Measurements from ENCODE around the gene ABCA13.

DNA sequence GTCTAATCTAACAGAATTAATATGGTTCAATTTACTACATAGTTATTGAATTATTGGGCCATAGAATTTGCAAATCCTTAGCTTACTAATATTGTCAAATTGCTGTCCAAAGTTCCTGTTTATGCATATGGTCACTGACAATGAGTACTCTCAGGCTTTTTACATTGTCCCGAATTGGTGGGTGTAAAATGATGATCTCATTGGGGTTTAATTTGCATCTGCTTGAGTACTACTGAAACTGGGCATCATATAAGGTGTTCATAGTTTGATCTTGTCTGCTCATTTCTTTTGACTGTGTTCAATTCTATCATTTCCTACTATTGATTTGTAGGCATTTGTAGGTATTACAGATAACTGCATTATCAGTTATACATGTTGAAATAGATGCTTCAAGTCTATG is 12.7 kb downstream of the ABCA13 start:
- TF ChIP-seq, protein P1, sequence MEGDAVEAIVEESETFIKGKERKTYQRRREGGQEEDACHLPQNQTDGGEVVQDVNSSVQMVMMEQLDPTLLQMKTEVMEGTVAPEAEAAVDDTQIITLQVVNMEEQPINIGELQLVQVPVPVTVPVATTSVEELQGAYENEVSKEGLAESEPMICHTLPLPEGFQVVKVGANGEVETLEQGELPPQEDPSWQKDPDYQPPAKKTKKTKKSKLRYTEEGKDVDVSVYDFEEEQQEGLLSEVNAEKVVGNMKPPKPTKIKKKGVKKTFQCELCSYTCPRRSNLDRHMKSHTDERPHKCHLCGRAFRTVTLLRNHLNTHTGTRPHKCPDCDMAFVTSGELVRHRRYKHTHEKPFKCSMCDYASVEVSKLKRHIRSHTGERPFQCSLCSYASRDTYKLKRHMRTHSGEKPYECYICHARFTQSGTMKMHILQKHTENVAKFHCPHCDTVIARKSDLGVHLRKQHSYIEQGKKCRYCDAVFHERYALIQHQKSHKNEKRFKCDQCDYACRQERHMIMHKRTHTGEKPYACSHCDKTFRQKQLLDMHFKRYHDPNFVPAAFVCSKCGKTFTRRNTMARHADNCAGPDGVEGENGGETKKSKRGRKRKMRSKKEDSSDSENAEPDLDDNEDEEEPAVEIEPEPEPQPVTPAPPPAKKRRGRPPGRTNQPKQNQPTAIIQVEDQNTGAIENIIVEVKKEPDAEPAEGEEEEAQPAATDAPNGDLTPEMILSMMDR (conservative IDR thresholded peaks at IDR 0.05; ENCODE audit: low read depth, low read length): no peak
- TF ChIP-seq EZH2 (IDR thresholded peaks at IDR 0.05; ENCODE audit: low read length, unreplicated experiment): no peak

All from PC-3 (cell line).